Panc1 (cell line): Measurements from ENCODE around the gene RUNX3.

ENCODE experiments used
- SIN3A ChIP-seq: IDR thresholded peaks from 2 replicates; pipeline ENCODE4 v1.6.1; 2012; ENCODE audit warnings: low read depth, mild to moderate bottlenecking, low read length, moderate library complexity, borderline replicate concordance; ENCODE audit not compliant: insufficient read depth
- TCF7L2 ChIP-seq: IDR thresholded peaks from 2 replicates; pipeline ENCODE4 v1.6.1; 2011; ENCODE audit warnings: mild to moderate bottlenecking, low read depth, low read length, inconsistent platforms
- TF ChIP-seq, protein P1 (sequence below), 2 experiments: IDR thresholded peaks; 2 replicates each; pipeline ENCODE4 v1.6.1; 2011 to 2012; ENCODE audit warnings: low read depth in 2 of 2, control low read depth in 1 of 2, low read length in 1 of 2, mild to moderate bottlenecking in 1 of 2, moderate library complexity in 1 of 2; ENCODE audit not compliant: insufficient read depth in 1 of 2

DNA sequence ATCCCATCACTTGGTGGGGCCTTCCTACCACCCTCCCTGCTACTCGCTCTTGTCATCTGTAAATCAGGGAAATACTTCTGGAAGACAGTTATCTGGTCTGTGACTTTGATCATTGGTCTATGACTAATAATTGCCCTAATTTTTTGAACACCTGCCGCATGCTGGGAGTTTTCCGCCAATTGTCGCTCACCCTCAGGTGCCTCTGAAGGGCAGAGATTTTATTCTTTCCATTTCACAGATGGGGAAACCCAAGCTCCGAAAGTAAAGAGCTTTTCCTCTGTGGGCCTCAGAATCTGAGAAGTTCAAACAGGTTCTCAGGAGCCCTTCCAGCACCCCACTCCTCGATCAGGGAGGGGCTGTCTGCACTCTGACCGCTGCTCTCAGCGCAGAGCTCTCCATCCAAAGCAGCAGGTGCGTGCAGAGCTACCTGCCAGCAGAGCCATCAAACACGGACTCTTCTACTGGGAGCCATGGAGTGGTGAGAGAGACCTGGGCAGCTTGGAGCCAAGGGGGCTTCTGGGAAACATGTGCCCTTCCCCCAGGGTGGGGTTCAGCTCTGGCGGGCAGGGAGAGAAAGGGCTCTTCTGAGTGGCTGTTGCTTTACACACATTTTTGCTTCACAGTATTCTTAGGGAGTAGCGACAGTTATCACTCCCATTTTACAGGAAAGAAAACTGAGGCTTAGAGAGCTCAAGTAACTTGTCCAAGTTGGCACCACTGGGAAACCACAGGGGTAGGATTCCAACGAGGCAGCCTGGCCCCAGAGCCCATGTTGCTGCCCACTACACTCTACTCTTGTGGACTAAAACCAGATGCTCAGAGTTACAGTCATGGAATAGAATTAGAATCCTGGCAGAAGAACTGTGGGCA is 5.8 kb upstream of the RUNX3 start:
- TF ChIP-seq SIN3A = no peak
- TF ChIP-seq, protein P1, sequence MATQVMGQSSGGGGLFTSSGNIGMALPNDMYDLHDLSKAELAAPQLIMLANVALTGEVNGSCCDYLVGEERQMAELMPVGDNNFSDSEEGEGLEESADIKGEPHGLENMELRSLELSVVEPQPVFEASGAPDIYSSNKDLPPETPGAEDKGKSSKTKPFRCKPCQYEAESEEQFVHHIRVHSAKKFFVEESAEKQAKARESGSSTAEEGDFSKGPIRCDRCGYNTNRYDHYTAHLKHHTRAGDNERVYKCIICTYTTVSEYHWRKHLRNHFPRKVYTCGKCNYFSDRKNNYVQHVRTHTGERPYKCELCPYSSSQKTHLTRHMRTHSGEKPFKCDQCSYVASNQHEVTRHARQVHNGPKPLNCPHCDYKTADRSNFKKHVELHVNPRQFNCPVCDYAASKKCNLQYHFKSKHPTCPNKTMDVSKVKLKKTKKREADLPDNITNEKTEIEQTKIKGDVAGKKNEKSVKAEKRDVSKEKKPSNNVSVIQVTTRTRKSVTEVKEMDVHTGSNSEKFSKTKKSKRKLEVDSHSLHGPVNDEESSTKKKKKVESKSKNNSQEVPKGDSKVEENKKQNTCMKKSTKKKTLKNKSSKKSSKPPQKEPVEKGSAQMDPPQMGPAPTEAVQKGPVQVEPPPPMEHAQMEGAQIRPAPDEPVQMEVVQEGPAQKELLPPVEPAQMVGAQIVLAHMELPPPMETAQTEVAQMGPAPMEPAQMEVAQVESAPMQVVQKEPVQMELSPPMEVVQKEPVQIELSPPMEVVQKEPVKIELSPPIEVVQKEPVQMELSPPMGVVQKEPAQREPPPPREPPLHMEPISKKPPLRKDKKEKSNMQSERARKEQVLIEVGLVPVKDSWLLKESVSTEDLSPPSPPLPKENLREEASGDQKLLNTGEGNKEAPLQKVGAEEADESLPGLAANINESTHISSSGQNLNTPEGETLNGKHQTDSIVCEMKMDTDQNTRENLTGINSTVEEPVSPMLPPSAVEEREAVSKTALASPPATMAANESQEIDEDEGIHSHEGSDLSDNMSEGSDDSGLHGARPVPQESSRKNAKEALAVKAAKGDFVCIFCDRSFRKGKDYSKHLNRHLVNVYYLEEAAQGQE (IDR thresholded peaks at IDR 0.05; ENCODE audit: insufficient read depth in 1 of 2, low read depth in 2 of 2, low read length in 1 of 2) = no peak
- TF ChIP-seq TCF7L2 = no peak
